HCT116 (cell line): Measurements from ENCODE around the gene ERLIN1. TPM values are rescaled to one million over a fixed set of nuclear protein-coding genes. Genes with fewer than 3 reads are reported as not detected.

Source experiments
- ATAC-seq: fragments of 200-7000 bp; cut with Tn5 transposase; 2 replicates; pipeline ENCODE4 v1.9.1; 2020; ENCODE audit warnings: mild to moderate bottlenecking, moderate library complexity
- BruUV-seq: library from RNA; stranded (reverse); fragments of 400-500 nt; replicated peaks from 2 replicates; lab custom pipeline; 2021; lab: Mats Ljungman, UMichigan
- CTCF ChIA-PET: fragments of 300-600 bp; sonication (Branson Sonifier 250); formaldehyde crosslinking; loops from one replicate; lab custom pipeline; 2021; ENCODE audit warnings: antibody characterized with exemption; lab: Charles Lee
- POLR2A ChIA-PET: fragments of 300-600, 350-600 bp; sonication (Branson Sonifier 250); formaldehyde crosslinking; loops from one replicate; lab custom pipeline; 2021; ENCODE audit warnings: antibody characterized with exemption; lab: Charles Lee
- RAD21 ChIA-PET, 2 experiments: fragments of 300-600 bp; sonication (Branson Sonifier 250); formaldehyde crosslinking; loops; one replicate each; lab custom pipeline; 2023; ENCODE audit warnings: low total read pairs in 2 of 2; ENCODE audit not compliant: uncharacterized antibody in 2 of 2, unreplicated experiment in 2 of 2, low non-redundant PET in 1 of 2; lab: Charles Lee
- DNase-seq: peaks from one replicate; pipeline ENCODE4 v3.0.0-alpha.2; 2010; ENCODE audit warnings: low read depth, low spot score
- H2AFZ ChIP-seq: fragments of 200-600 bp; shearing (Covaris generic), sonication (generic); 2 replicates; pipeline ENCODE4 v1.6.1; 2017; ENCODE audit warnings: low read depth, mixed run types, mixed read lengths, antibody characterized with exemption, low read length; ENCODE audit not compliant: poor library complexity, severe bottlenecking
- H3K27ac ChIP-seq: 2 replicates; pipeline ENCODE4 v1.5.1; 2012; ENCODE audit warnings: low read depth, low read length
- H3K27me3 ChIP-seq: fragments of 200-600 bp; sonication (generic); 2 replicates; pipeline ENCODE4 v1.6.1; 2016; ENCODE audit warnings: mixed run types, low read length, mixed read lengths; ENCODE audit not compliant: insufficient read depth
- H3K36me3 ChIP-seq, 2 experiments: fragments of 200-500 bp in 1 of 2; fragments of 200-600 bp in 1 of 2; sonication (Bioruptor generic) in 1 of 2; sonication (generic) in 1 of 2; 2 replicates each; pipeline versions ENCODE4 v1.5.1 to v1.6.1; 2014 to 2016; ENCODE audit warnings: low read length in 2 of 2, inconsistent platforms in 1 of 2, mixed read lengths in 1 of 2, mixed run types in 1 of 2; ENCODE audit not compliant: insufficient read depth in 2 of 2, control insufficient read depth in 1 of 2
- H3K4me1 ChIP-seq, 2 experiments: fragments of 200-600 bp in 1 of 2; sonication (generic) in 1 of 2; 2 replicates each; pipeline versions ENCODE4 v1.5.1 to v1.6.1; 2012 to 2017; ENCODE audit warnings: low read length in 2 of 2, inconsistent platforms in 1 of 2, mild to moderate bottlenecking in 1 of 2, mixed read lengths in 1 of 2, mixed run types in 1 of 2, moderate library complexity in 1 of 2; ENCODE audit not compliant: insufficient read depth in 2 of 2, control insufficient read depth in 1 of 2
- H3K4me2 ChIP-seq: fragments of 200-600 bp; sonication (generic); 2 replicates; pipeline ENCODE4 v1.6.1; 2017; ENCODE audit warnings: mixed run types, low read length, mixed read lengths
- H3K4me3 ChIP-seq, 2 experiments: fragments of 200-600 bp in 1 of 2; sonication (generic) in 1 of 2; replicated peaks in 1 of 2; 2 replicates each; pipeline ENCODE4 v1.5.1; 2011 to 2016; ENCODE audit warnings: low read length in 2 of 2, control low read depth in 1 of 2, low read depth in 1 of 2, mild to moderate bottlenecking in 1 of 2, mixed read lengths in 1 of 2, mixed run types in 1 of 2
- H3K79me2 ChIP-seq: fragments of 200-600 bp; sonication (generic); 2 replicates; pipeline ENCODE4 v1.6.1; 2017; ENCODE audit warnings: mild to moderate bottlenecking, mixed run types, low read length, moderate library complexity, mixed read lengths; ENCODE audit not compliant: insufficient read depth
- H3K9ac ChIP-seq: fragments of 200-600 bp; sonication (generic); 2 replicates; pipeline ENCODE4 v1.6.1; 2016; ENCODE audit warnings: low read length, mixed read lengths
- H3K9me2 ChIP-seq: fragments of 200-600 bp; sonication (generic), shearing (Covaris generic); 2 replicates; pipeline ENCODE4 v1.6.1; 2017; ENCODE audit warnings: mixed run types, mild to moderate bottlenecking, moderate library complexity; ENCODE audit not compliant: insufficient read depth
- H3K9me3 ChIP-seq, 2 experiments: fragments of 200-500 bp in 1 of 2; fragments of 200-600 bp in 1 of 2; sonication (Bioruptor generic) in 1 of 2; sonication (generic) in 1 of 2; 2 replicates each; pipeline ENCODE4 v1.6.1; 2014 to 2017; ENCODE audit warnings: low read length in 2 of 2, mixed read lengths in 2 of 2, inconsistent platforms in 1 of 2, low read depth in 1 of 2, mild to moderate bottlenecking in 1 of 2, mixed run types in 1 of 2, moderate library complexity in 1 of 2; ENCODE audit not compliant: control insufficient read depth in 1 of 2, insufficient read depth in 1 of 2
- H4K20me1 ChIP-seq: fragments of 200-600 bp; sonication (generic), shearing (Covaris generic); 2 replicates; pipeline ENCODE4 v1.6.1; 2017; ENCODE audit warnings: mixed run types, mild to moderate bottlenecking, moderate library complexity; ENCODE audit not compliant: insufficient read depth
- ATF3 ChIP-seq: IDR thresholded peaks from 2 replicates; pipeline ENCODE4 v1.6.1; 2012
- CEBPB ChIP-seq: IDR thresholded peaks from 2 replicates; pipeline ENCODE4 v1.6.1; 2012; ENCODE audit warnings: low read depth
- EGR1 ChIP-seq: IDR thresholded peaks from 2 replicates; pipeline ENCODE4 v1.6.1; 2012; ENCODE audit warnings: low read depth
- ELF1 ChIP-seq: IDR thresholded peaks from 2 replicates; pipeline ENCODE4 v1.6.1; 2012; ENCODE audit warnings: low read depth, borderline replicate concordance
- EZH2 ChIP-seq: fragments of 200-600 bp; sonication (generic); IDR thresholded peaks from 2 replicates; pipeline ENCODE4 v1.6.1; 2017; ENCODE audit warnings: antibody characterized with exemption, mixed run types
- EZH2phosphoT487 ChIP-seq: fragments of 200-600 bp; IDR thresholded peaks from 2 replicates; pipeline ENCODE4 v1.6.1; 2018; ENCODE audit warnings: antibody characterized with exemption, borderline replicate concordance
- FOSL1 ChIP-seq: IDR thresholded peaks from 2 replicates; pipeline ENCODE4 v1.6.1; 2012; ENCODE audit warnings: low read depth
- MAX ChIP-seq: IDR thresholded peaks from 2 replicates; pipeline ENCODE4 v1.6.1; 2012
- POLR2A ChIP-seq: IDR thresholded peaks from 2 replicates; pipeline ENCODE4 v1.7.0; 2011; ENCODE audit warnings: borderline replicate concordance; ENCODE audit not compliant: insufficient read depth, insufficient read length; ENCODE audit errors: extremely low read depth
- POLR2AphosphoS5 ChIP-seq: IDR thresholded peaks from 2 replicates; pipeline ENCODE4 v1.6.1; 2011; ENCODE audit warnings: mild to moderate bottlenecking, low read depth, low read length, moderate library complexity
- REST ChIP-seq: IDR thresholded peaks from 2 replicates; pipeline ENCODE4 v1.6.1; 2012; ENCODE audit warnings: low read depth
- SIN3A ChIP-seq: IDR thresholded peaks from 2 replicates; pipeline ENCODE4 v1.6.1; 2012; ENCODE audit warnings: low read depth
- SP1 ChIP-seq: IDR thresholded peaks from 2 replicates; pipeline ENCODE4 v1.6.1; 2012; ENCODE audit warnings: low read depth
- SRF ChIP-seq: IDR thresholded peaks from 2 replicates; pipeline ENCODE4 v1.6.1; 2012; ENCODE audit warnings: low read depth
- TCF7L2 ChIP-seq: IDR thresholded peaks from 2 replicates; pipeline ENCODE4 v1.7.0; 2011; ENCODE audit warnings: borderline replicate concordance, inconsistent platforms; ENCODE audit not compliant: insufficient read depth, insufficient read length; ENCODE audit errors: extremely low read depth
- YY1 ChIP-seq: IDR thresholded peaks from 2 replicates; pipeline ENCODE4 v1.6.1; 2011; ENCODE audit warnings: low read length, low read depth, moderate library complexity, mild to moderate bottlenecking; ENCODE audit not compliant: insufficient replicate concordance; ENCODE audit errors: extremely low read depth
- ZBTB33 ChIP-seq: IDR thresholded peaks from 2 replicates; pipeline ENCODE4 v1.6.1; 2011; ENCODE audit warnings: mild to moderate bottlenecking, low read length, moderate library complexity; ENCODE audit not compliant: insufficient replicate concordance; ENCODE audit errors: extremely low read depth
- ZFX ChIP-seq: fragments of 450-650 bp; IDR thresholded peaks from 2 replicates; pipeline ENCODE4 v1.6.1; 2017
- intact Hi-C: fragments of 100-400 bp; cut with micrococcal nuclease; formaldehyde crosslinking; loops from 2 replicates; pipeline ENCODE4 v1.10.0; 2022
- total RNA-seq: library from RNA; stranded (reverse); gene quantifications from one replicate; pipeline ENCODE4 v1.2.1, GENCODE V29; 2021; ENCODE audit not compliant: unreplicated experiment

The ERLIN1 gene
- total RNA-seq, 1 experiment from 2014 or later: 64.5 TPM

- no peak for ATAC-seq
- ChIA-PET CTCF (no interaction called here), RAD21 (no interaction called here), POLR2A (no interaction called here)
- Histone ChIP-seq H3K4me2 (no peak overlapping the region), H2AFZ (no peak overlapping the region), H3K36me3 (peaks cover 28 to 38% of the 10 kb centered on the region in 2 experiments), H4K20me1 (no peaks in the 10 kb centered on the region), H3K27ac (no peak overlapping the region), H3K9me3 (no peaks in the 10 kb centered on the region), H3K9me2 (no peaks in the 10 kb centered on the region), H3K4me3 (no peak overlapping the region), H3K9ac (no peak overlapping the region), H3K4me1 (no peaks in the 10 kb centered on the region), H3K27me3 (no peaks in the 10 kb centered on the region), H3K79me2 (no peaks in the 10 kb centered on the region)
- no TSS peak for BruUV-seq
- DNase-seq: no peak
- intact Hi-C loops: no loop called here
- TF ChIP-seq ELF1 (no peak), POLR2AphosphoS5 (no peak), SRF (no peak), ATF3 (no peak), POLR2A (no peak), YY1 (no peak), ZBTB33 (no peak), SP1 (no peak), EGR1 (no peak), MAX (no peak), SIN3A (no peak), REST (no peak), ZFX (no peak), CEBPB (no peak), FOSL1 (no peak), EZH2phosphoT487 (no peak), TCF7L2 (no peak), EZH2 (no peak)
These were observed 23.5 kb upstream of the ERLIN1 start for GRCh38 chr10:100209303-100209702.
